Endometrium (tissue), 2 donors: ENCODE results near the gene GRB2.
"Not testable (repeated sequence)": the region's sequence is repeated elsewhere in the genome, so short reads cannot be mapped to it uniquely, and the experiment has no call there.

ENCODE experiments used
- FAIRE-seq: peaks from 2 replicates; lab custom pipeline; 2012; peaks lifted over from hg19 to GRCh38; lab: Jason Lieb, UNC
- donor health status: control.
- donor health status: control.

Gene GRB2

DNA sequence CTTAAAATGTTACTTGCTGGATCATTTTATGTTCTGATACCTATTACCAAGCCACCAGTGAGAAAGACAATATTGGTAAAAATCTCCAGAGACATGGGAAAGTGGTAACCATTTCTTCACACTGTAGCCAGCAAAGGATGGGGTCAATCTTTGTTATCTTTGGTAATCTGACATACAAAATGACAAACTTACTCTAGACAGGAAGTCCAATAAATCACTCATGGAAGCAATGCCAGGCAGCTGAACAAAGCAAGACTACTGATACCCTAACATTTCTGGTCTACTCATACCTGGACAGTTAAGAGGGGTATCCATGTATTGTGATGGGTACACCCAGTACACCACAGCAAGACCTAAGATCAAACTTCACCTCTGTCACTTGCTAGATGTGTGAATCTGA is 19.0 kb downstream of the GRB2 start:
- no peak for FAIRE-seq

DNA sequence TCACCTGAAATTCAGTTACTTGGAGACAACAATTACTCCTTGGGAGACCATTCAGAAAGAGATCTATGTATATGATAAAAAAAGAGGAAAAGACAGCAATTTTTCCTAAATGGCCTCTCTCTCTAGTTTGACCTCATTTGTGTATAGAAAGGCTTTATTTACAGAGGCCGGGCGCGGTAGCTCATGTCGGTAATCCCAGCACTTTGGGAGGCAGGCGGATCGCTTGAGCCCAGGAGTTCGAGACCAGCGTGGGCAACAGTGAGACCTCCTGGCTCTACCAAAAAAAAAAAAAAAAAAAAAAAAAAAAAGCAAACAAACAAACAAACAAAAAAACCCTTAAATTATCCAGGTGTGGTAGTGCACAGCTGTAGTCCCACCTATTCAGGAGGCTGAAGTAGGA is 20.7 kb downstream of the GRB2 start:
- no peak for FAIRE-seq

DNA sequence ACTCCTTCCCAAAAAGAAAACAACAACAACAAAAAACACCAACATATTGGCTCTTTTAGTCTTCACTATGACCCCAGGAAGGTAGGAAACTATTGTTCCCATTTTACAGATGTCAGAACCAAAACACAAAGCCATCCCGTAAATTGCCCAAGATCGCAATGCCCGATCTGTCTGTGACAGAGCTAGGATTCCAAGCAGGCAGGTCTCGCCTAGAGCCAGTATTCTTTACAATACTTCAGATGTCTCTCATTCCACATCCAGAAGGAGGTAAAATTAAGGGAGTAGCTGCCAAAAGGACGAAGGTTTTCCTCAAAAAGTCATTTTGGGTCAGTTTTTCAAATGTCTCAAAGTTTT is 21.7 kb downstream of the GRB2 start:
- FAIRE-seq: no peak

DNA sequence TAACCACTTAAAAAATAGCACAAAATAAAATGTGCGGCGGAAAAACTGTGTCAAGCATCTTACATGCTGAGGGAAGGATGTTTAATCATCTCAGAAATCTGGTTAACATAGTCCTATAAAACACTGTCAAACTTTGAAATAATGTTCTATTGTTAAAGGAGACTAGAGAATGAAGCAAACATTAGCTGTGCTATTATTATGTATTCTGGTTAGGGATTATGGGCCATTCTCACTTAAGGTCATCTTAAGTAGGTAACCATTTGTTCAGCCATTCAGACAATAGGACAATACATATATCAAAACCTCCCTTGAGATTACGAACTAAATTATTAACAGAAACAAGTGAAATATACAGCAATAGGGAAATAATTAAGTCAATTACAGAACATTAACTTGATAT is 24.7 kb downstream of the GRB2 start:
- no peak for FAIRE-seq

DNA sequence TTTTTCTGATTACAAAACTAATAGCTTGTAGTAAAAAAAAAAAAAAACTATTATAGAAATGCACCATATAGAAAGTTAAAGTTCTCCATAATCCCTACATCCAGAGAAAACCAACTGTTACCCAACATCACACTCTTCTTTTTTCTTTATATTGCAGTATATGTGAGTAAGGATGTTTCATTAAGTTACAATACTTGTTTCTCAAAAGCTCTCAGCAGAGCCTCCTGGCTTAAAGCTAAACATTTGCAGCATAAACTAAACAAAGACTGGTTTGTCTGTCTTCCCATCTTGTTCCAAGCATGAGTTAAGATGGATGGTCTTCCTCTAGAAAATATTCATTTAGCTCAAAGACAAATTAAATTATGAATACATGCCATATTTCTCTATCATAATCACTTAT is 25.2 kb downstream of the GRB2 start:
- FAIRE-seq: no peak

DNA sequence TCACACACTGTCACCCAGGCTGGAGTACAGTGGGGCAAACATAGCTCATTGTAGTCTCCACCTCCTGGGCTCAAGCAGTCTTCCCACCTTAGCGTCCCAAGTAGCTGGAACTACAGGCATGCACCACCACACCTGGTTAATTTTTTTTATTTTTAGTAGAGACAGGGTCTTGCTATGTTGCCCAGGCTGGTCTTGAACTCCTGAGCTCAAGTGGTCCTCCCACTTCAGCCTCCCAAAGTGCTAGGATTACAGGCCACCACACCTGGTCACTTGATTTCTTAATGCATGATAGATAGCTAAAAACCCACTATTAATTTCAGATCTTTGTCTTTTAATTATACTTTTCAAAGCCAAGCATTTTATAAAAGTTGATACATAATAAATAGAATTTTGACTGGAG is 26.1 kb downstream of the GRB2 start:
- FAIRE-seq: not testable (repeated sequence)

DNA sequence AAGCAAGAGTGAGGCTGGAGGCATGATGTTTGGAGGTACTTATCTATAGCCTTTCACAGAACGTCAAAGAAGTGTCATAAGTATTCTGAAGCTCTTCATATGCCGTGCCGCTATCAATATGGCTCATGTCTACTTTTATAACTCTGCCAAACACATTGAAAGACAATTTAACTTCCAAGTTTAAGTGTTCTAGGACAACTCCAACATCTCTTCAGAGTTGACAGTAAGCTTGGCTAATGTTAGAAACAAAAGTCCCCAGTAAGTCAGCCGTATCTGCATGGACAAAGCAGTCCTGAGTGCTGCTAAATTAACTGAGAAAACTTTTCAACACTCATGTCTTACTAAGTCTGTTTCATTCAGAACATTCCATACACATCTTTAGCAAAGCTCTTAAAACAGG is 32.2 kb downstream of the GRB2 start:
- FAIRE-seq: no peak

DNA sequence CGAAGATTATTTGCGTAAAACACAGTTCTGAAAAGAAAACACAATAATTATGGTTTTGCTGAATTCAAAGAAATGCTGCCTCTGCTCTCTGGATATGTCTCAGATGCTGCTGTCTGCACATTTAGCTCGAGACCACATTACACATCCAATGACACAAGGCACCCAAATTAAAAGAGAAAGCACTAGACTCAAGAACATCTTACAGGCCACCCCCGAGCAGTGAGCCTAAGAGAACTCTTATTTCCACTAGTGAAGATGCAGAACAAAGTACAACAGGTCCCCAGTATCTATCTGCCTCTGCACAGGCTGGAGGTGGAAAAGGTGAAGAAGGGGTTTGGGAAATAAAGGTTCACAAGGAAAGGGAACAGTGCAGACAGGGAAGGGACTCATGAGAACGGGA is 33.5 kb downstream of the GRB2 start:
- no peak for FAIRE-seq

DNA sequence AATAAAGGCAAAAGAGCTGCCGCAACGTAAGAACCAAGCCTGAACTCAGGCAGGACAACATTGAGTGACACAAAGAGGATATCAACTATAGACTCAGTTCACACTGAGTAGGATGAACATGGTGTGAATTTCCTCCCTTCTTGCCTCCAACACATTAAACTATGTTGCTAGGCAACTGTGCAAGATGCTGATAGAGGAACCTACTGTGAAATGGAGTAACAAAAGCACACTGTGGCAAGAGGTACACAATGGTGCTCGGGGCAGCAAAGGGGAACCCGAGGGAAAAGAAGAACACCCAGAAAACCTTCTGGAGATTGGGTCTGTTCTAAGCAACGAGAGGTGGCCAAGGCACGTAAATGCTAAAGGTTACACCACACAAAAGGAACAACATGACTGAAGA is 34.1 kb downstream of the GRB2 start:
- FAIRE-seq: no peak

DNA sequence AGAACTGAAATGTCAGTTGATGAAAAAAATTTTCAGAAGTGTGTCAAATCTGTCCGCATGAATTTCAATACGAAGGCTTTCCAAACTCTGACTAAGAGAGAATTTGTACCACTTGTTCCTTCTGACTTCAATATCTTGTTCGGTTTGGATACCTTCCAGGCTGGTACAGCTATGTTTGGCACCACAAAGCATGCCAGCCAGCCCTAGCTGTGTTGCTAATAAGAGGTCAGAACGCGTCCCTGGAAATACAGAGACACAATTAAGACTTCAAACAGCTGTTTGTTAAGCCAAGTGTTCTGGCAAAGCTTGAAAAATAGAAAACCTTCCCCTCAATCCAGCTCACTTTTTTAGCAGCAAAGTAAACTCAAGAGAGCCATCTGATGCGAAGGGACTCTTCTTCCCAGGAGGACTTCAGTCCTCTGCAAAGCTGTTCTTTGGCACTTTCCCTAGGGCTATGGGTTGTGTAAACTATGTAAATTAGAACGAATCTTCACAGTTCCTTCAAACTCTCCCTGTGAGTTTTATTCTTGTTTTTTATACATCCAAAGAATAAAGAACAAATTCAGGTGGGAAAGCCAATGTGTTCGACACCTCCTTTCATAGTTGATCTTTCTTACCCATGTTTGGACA is 35.1 kb downstream of the GRB2 start:
- no peak for FAIRE-seq

DNA sequence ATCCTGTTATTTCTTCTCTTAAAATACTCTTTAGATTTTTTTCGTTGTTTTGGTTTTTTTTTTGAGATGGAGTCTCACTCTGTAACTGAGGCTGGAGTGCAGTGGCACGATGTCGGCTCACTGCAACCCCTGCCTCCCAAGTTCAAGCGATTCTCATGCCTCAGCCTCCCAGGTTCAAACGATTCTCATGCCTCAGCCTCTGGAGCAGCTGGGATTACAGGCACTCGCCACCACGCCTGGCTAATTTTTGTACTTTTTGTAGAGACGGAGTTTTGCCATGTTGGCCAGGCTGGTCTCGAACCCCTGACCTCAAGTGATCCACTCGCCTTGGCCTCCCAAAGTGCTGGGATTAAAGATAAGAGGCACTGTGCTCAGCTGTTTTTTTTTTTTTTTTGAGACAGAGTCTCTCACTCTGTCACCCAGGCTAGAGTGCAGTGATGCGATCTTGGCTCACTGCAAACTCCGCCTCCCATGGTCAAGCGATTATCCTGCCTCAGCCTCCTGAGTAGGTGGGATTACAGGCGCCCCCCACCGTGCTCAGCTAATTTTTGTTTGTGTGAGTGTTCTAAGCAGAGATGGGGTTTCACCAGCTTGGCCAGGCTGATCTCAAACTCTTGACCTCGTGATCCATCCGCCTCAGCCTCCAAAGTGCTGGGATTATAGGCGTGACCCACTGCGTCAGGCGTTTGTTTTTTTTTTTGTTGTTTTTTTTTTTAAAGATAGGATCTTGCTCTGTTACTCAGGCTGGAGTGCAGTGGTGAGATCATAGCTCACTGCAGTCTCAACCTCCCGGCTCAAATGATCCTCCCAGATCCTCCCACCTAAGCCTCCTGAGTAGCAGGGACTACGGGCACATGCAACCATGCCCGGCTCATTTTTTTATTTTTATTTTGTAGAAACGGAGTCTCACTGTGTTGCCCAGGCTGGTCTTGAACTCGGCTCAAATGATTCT is 37.4 kb downstream of the GRB2 start:
- not testable (repeated sequence) for FAIRE-seq

DNA sequence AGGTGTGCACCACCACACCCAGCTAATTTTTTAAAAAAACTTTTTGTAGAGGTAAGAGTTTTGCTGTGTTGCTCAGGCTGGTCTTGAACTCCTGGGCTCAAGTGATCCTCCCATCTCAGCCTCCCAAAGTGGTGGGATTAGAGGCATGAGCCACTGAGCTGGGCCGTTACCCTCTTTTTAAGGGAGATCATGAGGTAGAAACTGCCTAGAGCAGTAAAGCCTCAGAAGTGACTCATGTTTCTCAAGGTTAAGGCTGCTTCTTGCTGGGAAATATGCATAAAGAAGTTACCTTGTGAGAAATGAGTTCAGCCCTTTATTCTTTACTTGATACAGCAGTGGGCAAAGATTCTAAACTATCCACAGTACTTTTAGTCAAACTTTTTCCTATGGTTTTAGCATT is 38.2 kb downstream of the GRB2 start:
- no peak for FAIRE-seq

DNA sequence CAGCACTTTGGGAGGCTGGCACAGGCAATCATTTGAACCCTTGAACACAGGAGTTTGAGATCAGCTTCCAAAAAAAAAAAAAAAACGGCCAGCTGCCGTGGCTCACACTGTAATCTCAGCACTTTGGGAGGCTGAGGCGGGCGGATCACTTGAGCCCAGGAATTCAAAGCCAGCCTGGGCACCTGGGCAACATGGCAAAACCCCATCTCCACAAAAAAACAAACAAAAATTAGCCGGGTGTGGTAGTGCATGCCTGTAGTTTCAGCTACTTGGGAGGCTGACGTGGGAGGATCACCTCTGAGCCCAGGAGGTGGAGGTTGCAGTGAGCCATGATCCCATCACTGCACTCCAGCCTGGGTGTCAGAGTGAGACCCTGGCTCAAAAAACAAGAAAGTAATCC is 39.0 kb downstream of the GRB2 start:
- no peak for FAIRE-seq

DNA sequence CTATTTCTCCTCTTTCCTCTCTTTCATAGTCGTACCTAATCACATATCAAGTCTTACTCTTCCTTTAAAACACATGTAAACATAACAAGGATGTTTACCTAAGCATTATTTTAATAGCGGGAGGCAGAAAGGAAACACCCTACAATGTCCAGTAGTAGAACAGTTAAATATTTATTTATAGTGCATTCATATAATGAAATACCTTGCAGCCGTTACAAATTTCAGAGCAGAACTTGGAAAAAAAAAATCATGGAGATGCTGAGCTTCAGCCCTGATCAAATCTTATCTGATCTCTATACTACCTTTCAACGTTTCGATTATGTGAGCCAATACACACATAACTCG is 39.6 kb downstream of the GRB2 start:
- FAIRE-seq: no peak

DNA sequence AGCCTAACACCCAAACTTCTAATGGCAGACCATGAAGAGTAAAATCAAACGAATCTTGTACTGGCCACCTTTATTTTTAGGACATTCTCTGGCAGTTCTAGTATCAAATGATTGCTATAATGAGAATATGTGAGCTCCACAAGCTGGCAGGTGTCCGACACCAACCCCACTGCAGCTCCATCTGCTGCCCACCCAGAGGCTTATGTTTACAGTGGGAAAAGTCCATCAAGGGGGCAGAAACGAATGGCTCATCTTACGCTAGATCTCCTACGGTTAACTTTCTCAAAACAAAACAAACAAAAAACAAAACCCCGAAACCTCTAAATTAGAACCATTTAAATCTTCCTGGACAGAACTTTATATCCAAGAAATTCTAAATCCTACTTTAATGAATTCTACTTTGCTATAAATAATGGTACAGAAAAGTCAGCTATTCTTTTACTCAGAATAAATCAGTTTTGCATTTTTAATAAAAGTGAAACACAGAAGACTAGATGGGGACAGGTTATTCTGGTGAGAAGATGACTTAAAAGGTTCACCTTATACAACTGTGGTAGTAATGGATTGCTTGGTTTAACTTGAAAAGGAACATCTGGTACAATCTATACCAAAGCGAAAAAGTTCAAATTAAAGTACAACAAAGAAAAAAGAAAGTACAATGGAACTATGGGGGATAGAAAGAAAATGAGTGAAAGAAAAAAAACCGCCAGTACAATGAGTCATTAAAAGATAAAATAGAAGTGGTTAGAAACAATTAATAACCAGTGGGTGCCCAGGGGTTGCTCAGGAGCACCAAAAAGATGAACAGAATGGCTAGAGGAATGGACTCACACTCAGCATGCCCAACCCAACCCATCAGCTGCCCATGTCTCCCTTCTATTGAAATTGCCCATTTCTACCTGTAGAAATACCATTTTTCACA is 40.2 kb downstream of the GRB2 start:
- no peak for FAIRE-seq

DNA sequence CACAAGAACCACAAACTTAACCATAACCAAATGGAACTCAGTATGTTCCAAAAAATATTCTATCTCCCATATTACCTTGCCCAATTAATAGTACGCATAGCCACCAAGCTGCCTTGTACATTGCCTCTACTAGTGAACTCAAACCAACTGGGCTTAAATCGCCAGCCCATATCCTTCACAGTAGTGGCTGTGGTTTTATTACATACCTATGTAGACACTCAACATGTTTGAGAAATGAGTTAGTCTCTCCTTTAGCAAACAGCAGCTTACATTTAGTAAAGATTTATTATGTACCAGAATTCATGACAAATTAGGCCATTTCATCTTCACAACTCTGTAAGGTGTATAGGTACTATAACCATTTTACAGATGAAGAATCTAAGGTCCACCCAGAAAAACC is 41.4 kb downstream of the GRB2 start:
- FAIRE-seq: no peak

DNA sequence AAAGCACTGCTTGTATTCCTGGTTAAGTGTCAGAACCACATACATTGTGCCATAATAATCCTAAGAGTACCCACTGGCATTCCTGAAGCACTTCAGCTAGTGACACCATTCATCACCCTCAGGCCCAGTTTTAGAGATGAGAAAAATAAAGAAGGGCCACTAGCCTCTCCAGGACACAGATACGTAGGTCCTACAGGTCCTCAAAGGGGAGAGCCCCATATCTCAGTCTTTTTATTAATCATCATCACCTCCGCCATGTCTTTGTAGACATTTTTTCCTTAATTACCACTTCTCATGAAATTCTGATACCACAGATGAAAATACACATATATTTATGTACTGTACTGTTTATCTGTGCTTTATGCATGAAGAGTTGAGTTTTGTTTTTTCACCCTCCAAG is 43.5 kb downstream of the GRB2 start:
- no peak for FAIRE-seq

DNA sequence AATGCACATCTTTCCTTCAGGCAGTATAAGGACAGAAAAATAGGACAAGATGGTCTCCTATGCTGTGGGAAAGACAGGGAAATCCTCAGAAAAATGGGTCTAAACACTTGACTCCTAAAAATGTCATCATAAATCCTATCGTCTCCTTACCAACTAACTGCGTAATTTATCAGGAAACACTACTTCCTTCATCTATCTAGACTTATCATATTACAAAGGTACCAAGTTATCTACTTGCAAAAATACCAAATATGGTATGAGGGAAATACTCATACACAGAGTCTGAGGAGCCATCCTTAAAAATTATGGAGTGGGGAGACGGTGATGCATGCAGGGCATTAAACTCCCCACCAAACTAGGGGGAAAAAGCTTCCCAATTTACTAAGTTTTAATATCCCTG is 44.1 kb downstream of the GRB2 start:
- FAIRE-seq: no peak

DNA sequence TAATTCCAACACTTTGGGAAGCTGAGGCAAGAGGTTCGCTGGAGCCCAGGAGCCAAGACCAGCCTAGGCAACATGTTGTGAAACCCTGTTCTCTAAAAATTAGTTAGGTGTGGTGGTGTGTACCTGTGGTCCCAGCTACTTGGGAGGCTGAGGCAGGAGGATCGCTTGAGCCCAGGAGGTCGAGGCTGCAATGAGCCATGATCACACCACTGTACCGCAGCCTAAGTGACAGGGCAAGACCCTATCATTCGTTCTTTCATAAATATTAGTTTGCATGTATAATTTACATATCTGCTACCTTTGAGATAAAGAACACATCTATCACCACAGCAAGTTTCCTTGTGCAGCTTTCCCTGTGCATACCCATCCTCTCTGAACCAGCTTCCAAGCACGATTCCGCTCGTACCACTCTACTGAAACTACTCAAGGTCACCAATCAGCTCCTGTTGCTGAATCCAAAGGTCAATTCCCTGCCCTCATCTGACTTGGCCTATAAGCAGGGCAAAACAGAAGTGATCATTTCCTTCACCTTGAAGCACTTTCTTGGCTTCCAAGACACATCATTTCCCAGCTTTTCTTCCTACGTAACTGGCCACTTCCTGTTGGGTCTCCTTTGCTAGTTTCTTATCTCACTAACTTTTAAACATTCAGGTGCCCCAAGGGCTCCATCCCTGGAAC is 49.1 kb downstream of the GRB2 start:
- FAIRE-seq: no peak

DNA sequence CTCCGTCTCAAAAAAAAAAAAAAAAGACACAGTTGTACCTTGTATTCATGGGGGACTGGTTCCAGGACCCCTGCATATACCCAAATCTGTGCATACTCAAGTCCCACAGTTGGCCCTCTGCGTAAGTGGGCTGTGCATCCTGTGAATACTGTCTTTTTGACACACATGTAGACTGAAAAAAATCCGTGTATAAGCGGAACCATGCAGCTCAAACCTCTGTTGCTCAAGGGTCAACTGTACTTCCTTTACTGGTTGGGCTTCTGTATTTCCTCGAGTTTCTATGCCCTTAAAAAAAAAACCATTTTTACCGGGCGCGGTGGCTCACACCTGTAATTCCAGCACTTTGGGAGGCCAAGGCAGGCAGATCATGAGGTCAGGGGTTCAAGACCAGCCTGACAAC is 52.3 kb downstream of the GRB2 start:
- no peak for FAIRE-seq

DNA sequence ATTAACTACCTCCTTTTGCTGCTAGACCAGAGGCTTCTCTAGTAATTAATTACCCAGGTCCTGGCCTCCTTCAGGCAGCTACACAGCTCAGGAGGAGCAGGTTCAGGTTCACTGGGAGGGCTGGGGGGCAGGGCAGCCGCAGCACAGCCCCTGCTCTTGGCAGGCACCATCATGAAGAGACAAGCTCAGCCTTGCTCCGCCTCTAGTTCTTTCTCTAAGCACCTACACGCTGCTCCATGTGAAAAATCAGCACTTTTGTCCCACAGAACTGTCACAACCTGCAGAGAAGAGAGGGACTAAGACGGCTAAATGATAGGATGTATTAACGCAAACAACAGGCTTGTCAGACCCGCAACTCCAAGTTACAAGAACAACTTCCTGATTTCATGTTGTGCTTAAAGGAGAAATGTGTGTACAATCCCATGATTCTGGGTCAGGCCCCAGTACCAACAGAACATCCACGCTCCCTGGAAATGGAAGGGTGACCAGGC is 53.4 kb downstream of the GRB2 start:
- no peak for FAIRE-seq

DNA sequence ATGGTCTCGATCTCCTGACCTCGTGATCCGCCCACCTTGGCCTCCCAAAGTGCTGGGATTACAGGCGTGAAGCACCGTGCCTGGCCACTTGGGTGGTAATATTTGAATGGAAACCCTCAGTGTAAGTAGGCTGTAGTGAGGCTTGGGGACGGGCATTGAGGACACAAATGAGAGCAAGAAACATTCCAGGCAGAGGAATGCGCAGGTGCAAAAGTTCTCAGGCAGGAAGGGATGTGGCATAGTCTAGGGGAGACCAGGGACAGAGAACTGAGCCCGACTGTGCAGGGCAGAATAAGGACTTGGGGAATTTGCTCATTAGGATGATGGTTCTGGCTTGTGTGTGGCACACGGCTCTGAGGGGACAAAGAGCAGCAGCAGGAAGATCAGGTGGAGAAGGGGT is 54.8 kb downstream of the GRB2 start:
- no peak for FAIRE-seq
